Right atrium auricular region (tissue), 2 donors: ENCODE results near the gene TAF1C. TPM values are rescaled to one million over a fixed set of nuclear protein-coding genes. Genes with fewer than 3 reads are reported as not detected.

Experiments
- DNase-seq: peaks from one replicate; pipeline ENCODE4 v3.0.0-alpha.2; 2019; ENCODE audit warnings: low spot score
- H3K27ac ChIP-seq, 2 donors: fragments of 200-600 bp; sonication (generic); 1 replicate in 1 of 2; 2 replicates in 1 of 2; pipeline ENCODE4 v1.5.1; 2016 to 2019
- H3K27me3 ChIP-seq, 2 donors: fragments of 200-600 bp; sonication (generic); one replicate each; pipeline versions ENCODE4 v1.5.1 to v1.6.0; 2017 to 2019
- H3K36me3 ChIP-seq: fragments of 200-600 bp; sonication (generic); one replicate; pipeline ENCODE4 v1.5.1; 2016
- H3K4me1 ChIP-seq, 2 donors: fragments of 200-600 bp; sonication (generic); one replicate each; pipeline versions ENCODE4 v1.5.1 to v1.6.0; 2017 to 2019
- H3K4me3 ChIP-seq, 2 donors: fragments of 200-600 bp; sonication (generic); 1 replicate in 1 of 2; 2 replicates in 1 of 2; pipeline ENCODE4 v1.5.1; 2017 to 2019; ENCODE audit warnings: mild to moderate bottlenecking in 1 of 2, moderate library complexity in 1 of 2
- H3K9me3 ChIP-seq, 2 donors: fragments of 200-600 bp; sonication (generic); one replicate each; pipeline ENCODE4 v1.5.1; 2019
- total RNA-seq, 2 donors: library from RNA; depleted of rRNA; stranded (reverse); fragments of >200 nt; gene quantifications; one replicate each; pipeline ENCODE4 v1.1.0, GENCODE V29; 2016
- TF ChIP-seq, protein P1 (sequence below), 2 donors: fragments of 200-600 bp; sonication (generic); IDR thresholded peaks; one replicate each; pipeline ENCODE4 v1.5.1; 2019; ENCODE audit warnings: antibody characterized with exemption in 2 of 2

Gene TAF1C, protein sequence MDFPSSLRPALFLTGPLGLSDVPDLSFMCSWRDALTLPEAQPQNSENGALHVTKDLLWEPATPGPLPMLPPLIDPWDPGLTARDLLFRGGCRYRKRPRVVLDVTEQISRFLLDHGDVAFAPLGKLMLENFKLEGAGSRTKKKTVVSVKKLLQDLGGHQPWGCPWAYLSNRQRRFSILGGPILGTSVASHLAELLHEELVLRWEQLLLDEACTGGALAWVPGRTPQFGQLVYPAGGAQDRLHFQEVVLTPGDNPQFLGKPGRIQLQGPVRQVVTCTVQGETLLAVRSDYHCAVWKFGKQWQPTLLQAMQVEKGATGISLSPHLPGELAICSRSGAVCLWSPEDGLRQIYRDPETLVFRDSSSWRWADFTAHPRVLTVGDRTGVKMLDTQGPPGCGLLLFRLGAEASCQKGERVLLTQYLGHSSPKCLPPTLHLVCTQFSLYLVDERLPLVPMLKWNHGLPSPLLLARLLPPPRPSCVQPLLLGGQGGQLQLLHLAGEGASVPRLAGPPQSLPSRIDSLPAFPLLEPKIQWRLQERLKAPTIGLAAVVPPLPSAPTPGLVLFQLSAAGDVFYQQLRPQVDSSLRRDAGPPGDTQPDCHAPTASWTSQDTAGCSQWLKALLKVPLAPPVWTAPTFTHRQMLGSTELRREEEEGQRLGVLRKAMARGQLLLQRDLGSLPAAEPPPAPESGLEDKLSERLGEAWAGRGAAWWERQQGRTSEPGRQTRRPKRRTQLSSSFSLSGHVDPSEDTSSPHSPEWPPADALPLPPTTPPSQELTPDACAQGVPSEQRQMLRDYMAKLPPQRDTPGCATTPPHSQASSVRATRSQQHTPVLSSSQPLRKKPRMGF
- total RNA-seq: 10 to 100 TPM; 16.2 to 18.4 TPM

DNA sequence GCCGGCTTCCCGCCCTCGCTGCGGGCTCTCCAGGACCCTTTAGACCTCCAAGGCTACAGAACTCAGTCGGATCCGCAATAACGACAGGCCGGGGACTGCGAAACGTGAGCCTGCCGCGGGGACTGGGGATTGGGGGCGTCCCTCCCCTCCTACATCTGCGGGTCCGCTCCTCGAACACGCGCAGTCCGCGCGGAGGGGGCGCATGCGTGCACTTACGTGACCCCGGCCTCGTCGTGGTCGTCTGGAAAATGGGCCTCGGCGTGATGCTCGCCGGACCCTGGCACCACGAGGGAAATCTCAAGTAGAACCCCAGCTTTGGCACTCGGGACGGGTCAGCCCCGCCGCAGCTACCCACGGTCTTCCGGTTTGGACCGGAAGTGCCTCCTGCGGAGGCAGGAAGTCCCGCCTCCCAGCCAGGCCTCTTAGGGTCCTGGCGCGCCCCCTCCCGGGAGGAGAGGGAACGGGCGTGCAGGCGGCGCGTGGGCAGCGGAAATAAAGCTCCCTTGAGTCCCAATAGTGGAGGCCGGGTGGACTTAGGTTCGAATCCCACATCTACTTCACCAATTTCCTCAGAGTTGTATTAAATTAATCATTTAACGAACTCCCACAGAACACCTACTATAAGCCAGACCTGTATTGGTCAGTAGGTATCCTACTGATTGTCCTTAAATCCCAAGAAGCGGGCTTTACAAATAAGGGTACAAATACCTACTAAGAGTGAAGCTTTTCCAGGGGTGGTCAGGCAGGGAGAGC is at the start of gene TAF1C:
Gene TAF1C, minus strand, starts transcription at position 373 of the 753 bp plus-strand sequence. CDS start 2,069 bp downstream, outside the sequence.
- Histone ChIP-seq H3K9me3 (no peaks in the 10 kb centered on the region), H3K4me3 (peak within 1 kb of the TSS; percentile 88 to 97), H3K27me3 (no peaks in the 10 kb centered on the region), H3K4me1 (peaks cover 0 to 27% of the 10 kb centered on the region in 2 donors), H3K27ac (peak within 1 kb of the TSS; percentile 78 to 82), H3K36me3 (peaks cover 21% of the 10 kb centered on the region)
- TF ChIP-seq, protein P1, sequence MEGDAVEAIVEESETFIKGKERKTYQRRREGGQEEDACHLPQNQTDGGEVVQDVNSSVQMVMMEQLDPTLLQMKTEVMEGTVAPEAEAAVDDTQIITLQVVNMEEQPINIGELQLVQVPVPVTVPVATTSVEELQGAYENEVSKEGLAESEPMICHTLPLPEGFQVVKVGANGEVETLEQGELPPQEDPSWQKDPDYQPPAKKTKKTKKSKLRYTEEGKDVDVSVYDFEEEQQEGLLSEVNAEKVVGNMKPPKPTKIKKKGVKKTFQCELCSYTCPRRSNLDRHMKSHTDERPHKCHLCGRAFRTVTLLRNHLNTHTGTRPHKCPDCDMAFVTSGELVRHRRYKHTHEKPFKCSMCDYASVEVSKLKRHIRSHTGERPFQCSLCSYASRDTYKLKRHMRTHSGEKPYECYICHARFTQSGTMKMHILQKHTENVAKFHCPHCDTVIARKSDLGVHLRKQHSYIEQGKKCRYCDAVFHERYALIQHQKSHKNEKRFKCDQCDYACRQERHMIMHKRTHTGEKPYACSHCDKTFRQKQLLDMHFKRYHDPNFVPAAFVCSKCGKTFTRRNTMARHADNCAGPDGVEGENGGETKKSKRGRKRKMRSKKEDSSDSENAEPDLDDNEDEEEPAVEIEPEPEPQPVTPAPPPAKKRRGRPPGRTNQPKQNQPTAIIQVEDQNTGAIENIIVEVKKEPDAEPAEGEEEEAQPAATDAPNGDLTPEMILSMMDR (IDR thresholded peaks at IDR 0.05): peak; percentile 94 to 98
- DNase-seq: peak; percentile 95

DNA sequence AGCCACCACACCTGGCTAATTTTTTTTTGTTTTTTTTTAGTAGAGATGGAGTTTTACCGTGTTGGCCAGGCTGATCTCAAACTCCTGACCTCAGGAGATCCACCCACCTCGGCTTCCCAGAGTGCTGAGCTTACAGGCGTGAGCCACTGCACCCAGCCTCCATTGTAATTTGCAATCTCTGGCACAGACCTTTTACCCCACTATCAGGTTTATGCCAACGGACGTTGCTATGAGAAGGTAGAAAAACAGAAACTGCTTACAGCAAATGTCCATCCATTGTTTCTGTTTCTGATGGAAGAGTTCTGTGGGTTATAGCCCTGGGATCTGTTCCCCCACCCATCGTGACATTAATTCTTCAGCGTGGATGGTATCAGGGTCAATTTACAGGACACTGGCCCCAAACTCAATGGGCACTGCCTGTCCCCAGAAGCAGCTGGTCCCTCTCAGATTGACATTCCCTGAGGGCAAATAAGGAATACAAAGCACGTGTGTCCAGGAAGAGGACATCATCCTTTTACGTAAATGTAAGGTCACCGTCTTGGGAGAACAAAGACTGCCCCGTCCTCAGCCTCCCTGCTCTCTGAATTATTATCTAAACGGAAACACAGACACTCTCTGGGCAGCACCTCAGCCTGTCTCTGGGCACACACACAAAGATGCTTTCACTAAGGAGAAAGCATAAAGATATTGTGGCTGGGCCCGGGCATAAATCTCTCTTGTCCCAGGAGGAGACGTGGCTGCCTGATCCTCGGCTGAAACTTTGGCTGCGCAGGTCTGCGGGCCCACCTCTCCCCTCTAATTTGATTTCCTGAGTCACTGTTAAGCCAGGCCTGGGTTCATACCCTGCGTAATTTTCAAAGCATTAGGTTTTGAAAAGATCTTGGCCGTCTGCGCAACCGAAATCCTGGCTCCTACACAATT is 47.7 kb upstream of the TAF1C start:
- Histone ChIP-seq H3K27ac (peak overlapping the region in 1 of 2 donors; percentile 31), H3K4me3 (no peak overlapping the region), H3K4me1 (no peaks in the 10 kb centered on the region), H3K27me3 (no peaks in the 10 kb centered on the region), H3K9me3 (no peaks in the 10 kb centered on the region), H3K36me3 (no peaks in the 10 kb centered on the region)
- TF ChIP-seq, protein P1 (IDR thresholded peaks at IDR 0.05): no peak
- DNase-seq: no peak

DNA sequence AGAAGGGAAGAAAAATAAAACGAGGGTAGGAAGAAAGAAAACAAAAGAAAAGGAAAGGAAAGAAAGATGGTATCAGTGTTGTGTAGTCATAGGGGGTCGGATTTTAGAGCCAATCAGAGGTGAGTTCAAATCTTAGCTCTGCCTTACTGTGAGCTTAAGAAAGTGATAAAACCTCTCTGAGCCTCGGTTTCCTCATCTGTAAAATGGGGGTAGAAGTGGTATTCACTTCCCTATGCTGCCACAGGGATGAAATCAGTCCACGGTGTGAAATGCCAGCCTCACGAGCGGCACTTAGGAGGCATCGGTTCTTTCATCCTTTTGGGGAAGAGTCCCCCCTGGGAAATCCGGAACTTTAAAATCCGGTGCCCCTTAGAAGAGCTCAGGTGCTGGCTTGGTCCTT is 46.9 kb upstream of the TAF1C start:
- DNase-seq: no peak
- no peak overlapping the region for H3K4me3 ChIP-seq
- no peaks in the 10 kb centered on the region for H3K9me3 ChIP-seq
- no peaks in the 10 kb centered on the region for H3K36me3 ChIP-seq
- no peak overlapping the region for H3K27ac ChIP-seq
- H3K27me3 ChIP-seq: no peaks in the 10 kb centered on the region
- TF ChIP-seq, protein P1 (IDR thresholded peaks at IDR 0.05): no peak
- H3K4me1 ChIP-seq: peaks cover 0 to 2% of the 10 kb centered on the region in 2 donors

DNA sequence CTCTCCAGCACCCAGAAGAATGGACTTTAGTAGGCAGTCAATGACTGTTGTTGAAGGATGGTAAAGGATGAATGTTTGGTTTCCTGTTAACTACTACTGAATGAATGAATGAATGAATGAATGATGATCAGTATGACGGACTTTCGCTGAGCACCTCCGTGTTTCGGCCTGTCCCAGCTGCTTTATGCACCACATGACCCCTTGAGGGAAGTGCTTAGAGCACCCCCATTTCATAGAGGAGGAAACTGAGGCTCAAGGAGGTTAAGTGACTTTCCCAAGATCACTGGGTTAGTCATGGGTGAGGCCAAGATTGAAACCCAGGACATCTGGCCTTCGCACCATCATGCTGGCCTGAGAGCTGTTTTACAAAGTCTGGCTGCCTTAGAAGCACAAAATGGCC is 46.1 kb upstream of the TAF1C start:
- Histone ChIP-seq H3K4me3 (no peak overlapping the region), H3K9me3 (no peaks in the 10 kb centered on the region), H3K36me3 (no peaks in the 10 kb centered on the region), H3K27ac (no peak overlapping the region), H3K27me3 (no peaks in the 10 kb centered on the region), H3K4me1 (peaks cover 0 to 10% of the 10 kb centered on the region in 2 donors)
- no peak for DNase-seq
- TF ChIP-seq, protein P1 (IDR thresholded peaks at IDR 0.05): no peak

DNA sequence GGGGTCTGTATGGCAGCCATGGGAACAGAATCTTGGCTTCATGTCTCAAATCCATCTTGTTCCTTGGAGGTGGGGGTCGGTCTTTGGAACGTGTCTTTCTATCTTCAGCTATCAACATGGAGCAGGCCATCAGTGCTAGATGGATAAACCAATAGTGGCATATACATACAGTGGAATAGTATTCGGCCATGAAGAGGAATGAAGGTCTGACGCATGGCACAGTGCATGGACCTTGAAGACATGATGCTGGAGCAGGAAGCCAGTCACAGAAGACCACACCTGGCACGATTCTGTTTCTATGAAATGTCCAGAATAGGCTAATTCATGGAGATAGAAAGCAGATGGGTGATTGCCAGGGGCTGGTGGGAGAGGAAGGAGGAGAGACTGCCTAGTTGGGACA is 45.2 kb upstream of the TAF1C start:
- no peaks in the 10 kb centered on the region for H3K36me3 ChIP-seq
- no peak for DNase-seq
- H3K9me3 ChIP-seq: no peaks in the 10 kb centered on the region
- no peaks in the 10 kb centered on the region for H3K27me3 ChIP-seq
- no peak overlapping the region for H3K4me3 ChIP-seq
- H3K4me1 ChIP-seq: peaks cover 0 to 14% of the 10 kb centered on the region in 2 donors
- TF ChIP-seq, protein P1 (IDR thresholded peaks at IDR 0.05): no peak
- H3K27ac ChIP-seq: no peak overlapping the region
